ENCODE data around the gene NPR1.
"Not testable (repeated sequence)": the region's sequence is repeated elsewhere in the genome, so short reads cannot be mapped to it uniquely, and the experiment has no call there.

GRCh38 chr1:153724634-153725033, 46.1 kb downstream of the NPR1 start:
- TF ChIP-seq CTCF (IDR thresholded peaks at IDR 0.05; ENCODE audit: low read depth, low read length); EZH2phosphoT487 (IDR thresholded peaks at IDR 0.05; ENCODE audit: low read depth): not testable (repeated sequence)
